Suprapubic skin (tissue), 4 donors: ENCODE measurements around the gene TMEM95. TPM values are rescaled to one million over a fixed set of nuclear protein-coding genes. Genes with fewer than 3 reads are reported as not detected.

Source experiments
- DNase-seq, 2 donors: peaks; one replicate each; pipeline ENCODE4 v3.0.0-alpha.2; 2019; ENCODE audit warnings: low spot score in 2 of 2
- H3K27ac ChIP-seq: fragments of 200-600 bp; sonication (generic); one replicate; pipeline ENCODE4 v1.5.1; 2019
- H3K27me3 ChIP-seq: fragments of 200-600 bp; sonication (generic); one replicate; pipeline ENCODE4 v1.5.1; 2019
- H3K36me3 ChIP-seq: fragments of 200-600 bp; sonication (generic); one replicate; pipeline ENCODE4 v1.5.1; 2019
- H3K4me1 ChIP-seq: fragments of 200-600 bp; sonication (generic); one replicate; pipeline ENCODE4 v1.5.1; 2019
- H3K4me3 ChIP-seq: fragments of 200-600 bp; sonication (generic); one replicate; pipeline ENCODE4 v1.5.1; 2019; ENCODE audit warnings: mild to moderate bottlenecking
- H3K9me3 ChIP-seq: fragments of 200-600 bp; sonication (generic); one replicate; pipeline ENCODE4 v1.5.1; 2019
- EP300 ChIP-seq: sonication (generic); formaldehyde crosslinking; IDR thresholded peaks from one replicate; pipeline ENCODE4 v1.6.1; 2017; ENCODE audit warnings: antibody characterized with exemption
- POLR2A ChIP-seq, 2 donors: fragments of 450-650 bp; IDR thresholded peaks; one replicate each; pipeline ENCODE4 v1.6.1; 2017; ENCODE audit warnings: antibody characterized with exemption in 2 of 2, mild to moderate bottlenecking in 2 of 2, moderate library complexity in 2 of 2
- POLR2AphosphoS5 ChIP-seq, 3 donors: sonication (generic); formaldehyde crosslinking; IDR thresholded peaks; one replicate each; pipeline ENCODE4 v1.6.1; 2017; ENCODE audit warnings: antibody characterized with exemption in 3 of 3
- WGBS: methylation state at CpG from one replicate; pipeline ENCODE4 v1.1.5; 2018; 5-methylcytosine and 5-hydroxymethylcytosine counted together
- total RNA-seq, 4 donors: library from RNA; depleted of rRNA; stranded (reverse); fragments of >200 nt; gene quantifications; one replicate each; pipeline ENCODE4 v1.1.0, GENCODE V29; 2016
- TF ChIP-seq, protein P1 (sequence below), 2 donors: fragments of 200-600 bp in 1 of 2; fragments of 450-650 bp in 1 of 2; sonication (generic) in 1 of 2; IDR thresholded peaks; one replicate each; pipeline ENCODE4 v1.5.1; 2016 to 2019; ENCODE audit warnings: antibody characterized with exemption in 2 of 2, mild to moderate bottlenecking in 1 of 2, moderate library complexity in 1 of 2

The TMEM95 gene
- total RNA-seq, 4 donors from 2014 or later, result 0.44 TPM; not detected in 3

DNA sequence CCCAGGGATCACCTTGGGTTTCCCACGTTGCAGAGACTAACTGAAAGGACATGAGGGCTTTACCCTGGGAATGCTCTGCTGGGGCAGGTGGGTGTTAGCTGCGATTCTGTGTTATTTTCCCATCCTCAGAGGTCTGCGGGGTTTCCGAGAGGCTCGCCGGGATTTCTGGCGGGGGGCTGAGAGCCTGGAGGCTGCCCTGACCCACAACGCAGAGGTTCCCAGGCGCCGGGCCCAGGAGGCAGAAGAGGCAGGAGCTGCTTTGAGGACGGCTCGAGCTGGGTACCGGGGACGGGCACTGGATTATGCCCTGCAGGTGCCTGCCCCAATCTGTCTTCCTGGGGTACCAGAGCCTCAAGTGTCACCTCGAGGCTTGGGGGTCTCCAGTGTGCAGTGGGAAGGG lies 11.7 kb upstream of the TMEM95 start:
- no peak for DNase-seq
- H3K4me3 ChIP-seq, result no peak overlapping the region
- no peaks in the 10 kb centered on the region for H3K36me3 ChIP-seq
- no peaks in the 10 kb centered on the region for H3K9me3 ChIP-seq
- peaks cover 9% of the 10 kb centered on the region for H3K4me1 ChIP-seq
- peaks cover 9% of the 10 kb centered on the region for H3K27me3 ChIP-seq
- 67% methylated on average over 15 of the region's 15 CpGs for WGBS
- H3K27ac ChIP-seq, result no peak overlapping the region
- TF ChIP-seq, protein P1, sequence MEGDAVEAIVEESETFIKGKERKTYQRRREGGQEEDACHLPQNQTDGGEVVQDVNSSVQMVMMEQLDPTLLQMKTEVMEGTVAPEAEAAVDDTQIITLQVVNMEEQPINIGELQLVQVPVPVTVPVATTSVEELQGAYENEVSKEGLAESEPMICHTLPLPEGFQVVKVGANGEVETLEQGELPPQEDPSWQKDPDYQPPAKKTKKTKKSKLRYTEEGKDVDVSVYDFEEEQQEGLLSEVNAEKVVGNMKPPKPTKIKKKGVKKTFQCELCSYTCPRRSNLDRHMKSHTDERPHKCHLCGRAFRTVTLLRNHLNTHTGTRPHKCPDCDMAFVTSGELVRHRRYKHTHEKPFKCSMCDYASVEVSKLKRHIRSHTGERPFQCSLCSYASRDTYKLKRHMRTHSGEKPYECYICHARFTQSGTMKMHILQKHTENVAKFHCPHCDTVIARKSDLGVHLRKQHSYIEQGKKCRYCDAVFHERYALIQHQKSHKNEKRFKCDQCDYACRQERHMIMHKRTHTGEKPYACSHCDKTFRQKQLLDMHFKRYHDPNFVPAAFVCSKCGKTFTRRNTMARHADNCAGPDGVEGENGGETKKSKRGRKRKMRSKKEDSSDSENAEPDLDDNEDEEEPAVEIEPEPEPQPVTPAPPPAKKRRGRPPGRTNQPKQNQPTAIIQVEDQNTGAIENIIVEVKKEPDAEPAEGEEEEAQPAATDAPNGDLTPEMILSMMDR (IDR thresholded peaks at IDR 0.05), result no peak
- TF ChIP-seq POLR2A (IDR thresholded peaks at IDR 0.05), result no peak
- TF ChIP-seq EP300, result no peak
- TF ChIP-seq POLR2AphosphoS5 (IDR thresholded peaks at IDR 0.05), result no peak

DNA sequence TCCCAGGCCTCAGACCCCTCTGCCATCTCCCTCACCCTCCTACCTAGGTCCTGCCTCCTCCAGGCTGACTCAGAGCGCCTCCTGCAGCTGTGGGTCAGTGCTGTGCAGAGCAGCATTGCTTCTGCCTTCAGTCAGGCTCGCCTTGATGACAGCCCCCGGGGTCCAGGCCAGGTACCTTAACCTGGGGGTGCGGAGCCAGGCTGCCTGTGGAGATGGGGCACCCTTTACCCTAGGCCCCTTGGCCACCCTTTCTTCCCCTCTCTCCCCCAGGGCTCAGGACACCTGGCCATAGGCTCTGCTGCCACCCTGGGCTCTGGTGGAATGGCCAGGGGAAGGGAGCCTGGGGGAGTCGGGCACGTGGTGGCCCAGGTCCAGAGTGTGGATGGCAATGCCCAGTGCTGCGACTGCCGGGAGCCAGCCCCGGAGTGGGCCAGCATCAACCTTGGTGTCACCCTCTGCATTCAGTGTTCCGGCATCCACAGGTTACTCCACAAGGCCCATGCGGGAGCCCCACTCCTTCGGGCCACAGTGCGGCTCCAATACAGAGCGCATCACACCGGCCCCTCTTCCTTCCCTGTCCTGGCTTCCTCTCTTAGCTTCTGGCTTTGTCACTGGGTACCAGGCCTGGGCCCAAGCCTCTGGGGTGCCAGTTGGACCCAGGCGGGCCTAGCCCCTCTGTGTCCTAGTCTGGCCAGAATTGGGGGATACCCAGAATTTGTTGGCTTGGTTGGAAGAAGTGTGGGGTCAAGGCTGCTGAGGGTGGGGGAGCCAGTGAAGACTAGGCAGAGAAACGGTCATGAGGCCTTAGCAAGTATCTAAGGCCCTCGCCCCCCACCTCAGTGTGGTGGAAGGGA lies 8.0 kb upstream of the TMEM95 start:
- DNase-seq, result peak in 1 of 2 donors; percentile 64

DNA sequence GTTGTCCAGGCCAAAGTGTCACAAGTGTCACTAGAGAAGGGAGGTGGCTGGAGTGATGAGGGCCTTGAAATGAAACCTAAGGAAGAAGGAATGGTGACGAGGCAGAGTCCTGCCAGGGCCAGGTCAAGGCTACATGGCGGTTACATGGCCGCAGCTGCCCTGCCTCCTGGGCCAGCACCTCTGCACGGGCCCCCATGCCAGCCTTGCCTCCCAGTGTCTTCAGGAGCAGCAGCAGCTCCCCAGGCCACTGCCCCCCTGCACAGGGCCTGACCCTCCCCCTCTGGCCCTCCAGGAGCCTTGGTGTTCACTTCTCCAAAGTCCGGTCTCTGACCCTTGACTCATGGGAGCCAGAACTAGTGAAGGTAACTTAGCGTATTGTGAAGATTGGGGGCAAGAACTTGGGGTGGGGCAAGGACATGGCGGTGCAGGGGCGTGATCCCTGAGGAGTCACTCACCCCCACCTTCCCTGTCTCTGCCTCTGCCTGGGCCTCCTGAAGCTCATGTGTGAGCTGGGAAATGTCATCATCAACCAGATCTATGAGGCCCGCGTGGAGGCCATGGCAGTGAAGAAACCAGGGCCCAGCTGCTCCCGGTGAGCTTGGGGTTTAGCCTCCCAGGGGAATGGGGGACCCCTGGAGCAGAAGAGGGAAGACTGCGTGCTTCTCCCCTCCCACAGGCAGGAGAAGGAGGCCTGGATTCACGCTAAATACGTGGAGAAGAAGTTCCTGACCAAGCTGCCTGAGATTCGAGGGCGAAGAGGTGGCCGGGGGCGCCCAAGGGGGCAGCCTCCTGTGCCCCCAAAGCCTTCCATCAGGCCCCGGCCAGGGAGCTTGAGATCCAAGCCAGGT lies 7.1 kb upstream of the TMEM95 start:
- no peaks in the 10 kb centered on the region for H3K9me3 ChIP-seq
- WGBS, result 59% methylated on average over 17 of the region's 19 CpGs
- H3K27ac ChIP-seq, result no peak overlapping the region
- no peaks in the 10 kb centered on the region for H3K36me3 ChIP-seq
- peaks cover 9% of the 10 kb centered on the region for H3K27me3 ChIP-seq
- no peak for TF ChIP-seq POLR2AphosphoS5 (IDR thresholded peaks at IDR 0.05)
- TF ChIP-seq EP300, result no peak
- no peak overlapping the region for H3K4me3 ChIP-seq
- peak in 1 of 2 donors; percentile 64 for DNase-seq
- peaks cover 38% of the 10 kb centered on the region for H3K4me1 ChIP-seq

More for the DNA sequence above, 8.0 kb upstream of the TMEM95 start:
- Histone ChIP-seq H3K4me1 (peaks cover 31% of the 10 kb centered on the region), H3K4me3 (no peak overlapping the region), H3K9me3 (no peaks in the 10 kb centered on the region), H3K36me3 (no peaks in the 10 kb centered on the region), H3K27ac (no peak overlapping the region), H3K27me3 (peaks cover 9% of the 10 kb centered on the region)
- WGBS, result 82% methylated on average over 11 of the region's 18 CpGs
- TF ChIP-seq POLR2A (IDR thresholded peaks at IDR 0.05) (no peak), EP300 (no peak), POLR2AphosphoS5 (IDR thresholded peaks at IDR 0.05) (no peak)
- TF ChIP-seq, protein P1 (IDR thresholded peaks at IDR 0.05), result no peak

DNA sequence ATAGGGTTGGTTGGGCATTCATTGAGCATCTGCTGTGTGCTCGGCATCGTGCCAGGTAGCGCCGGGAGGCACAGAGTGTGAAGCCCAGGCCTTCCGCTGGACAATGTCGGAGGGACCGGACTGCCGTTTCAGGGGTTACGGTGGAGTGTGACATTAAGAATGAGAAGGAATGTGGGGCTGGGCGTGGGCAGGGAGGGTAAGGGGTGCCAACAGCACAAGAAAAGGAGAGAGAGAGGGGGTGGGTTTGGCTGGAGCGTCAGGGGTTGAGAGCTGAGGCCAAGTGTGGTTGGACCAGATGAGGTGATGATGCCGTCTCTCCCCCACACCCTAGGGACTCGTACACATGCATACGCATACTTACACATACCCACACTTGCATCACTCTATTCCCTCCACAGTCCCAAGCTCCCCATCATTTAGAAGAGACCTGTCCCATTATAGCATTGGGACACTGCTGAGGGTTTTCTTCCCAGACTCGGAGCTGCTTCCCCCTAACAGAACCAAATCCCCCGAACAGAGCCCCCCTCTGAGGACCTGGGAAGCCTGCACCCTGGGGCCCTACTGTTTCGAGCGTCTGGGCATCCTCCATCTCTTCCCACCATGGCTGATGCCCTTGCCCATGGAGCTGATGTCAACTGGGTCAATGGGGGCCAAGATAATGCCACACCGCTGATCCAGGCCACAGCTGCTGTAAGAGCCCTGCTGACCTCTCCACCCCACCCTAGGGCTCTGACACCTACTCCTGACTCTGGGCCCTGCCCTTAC lies 6.3 kb upstream of the TMEM95 start:
- peak in 1 of 2 donors; percentile 67 for DNase-seq
- H3K4me1 ChIP-seq, result peaks cover 46% of the 10 kb centered on the region
- H3K27me3 ChIP-seq, result peaks cover 2% of the 10 kb centered on the region
- no peak overlapping the region for H3K4me3 ChIP-seq
- 60% methylated on average over 19 of the region's 19 CpGs for WGBS
- TF ChIP-seq POLR2AphosphoS5 (IDR thresholded peaks at IDR 0.05), result no peak
- TF ChIP-seq POLR2A (IDR thresholded peaks at IDR 0.05), result no peak
- TF ChIP-seq, protein P1 (IDR thresholded peaks at IDR 0.05), result no peak
- TF ChIP-seq EP300, result no peak
- H3K36me3 ChIP-seq, result no peaks in the 10 kb centered on the region
- no peak overlapping the region for H3K27ac ChIP-seq
- no peaks in the 10 kb centered on the region for H3K9me3 ChIP-seq

DNA sequence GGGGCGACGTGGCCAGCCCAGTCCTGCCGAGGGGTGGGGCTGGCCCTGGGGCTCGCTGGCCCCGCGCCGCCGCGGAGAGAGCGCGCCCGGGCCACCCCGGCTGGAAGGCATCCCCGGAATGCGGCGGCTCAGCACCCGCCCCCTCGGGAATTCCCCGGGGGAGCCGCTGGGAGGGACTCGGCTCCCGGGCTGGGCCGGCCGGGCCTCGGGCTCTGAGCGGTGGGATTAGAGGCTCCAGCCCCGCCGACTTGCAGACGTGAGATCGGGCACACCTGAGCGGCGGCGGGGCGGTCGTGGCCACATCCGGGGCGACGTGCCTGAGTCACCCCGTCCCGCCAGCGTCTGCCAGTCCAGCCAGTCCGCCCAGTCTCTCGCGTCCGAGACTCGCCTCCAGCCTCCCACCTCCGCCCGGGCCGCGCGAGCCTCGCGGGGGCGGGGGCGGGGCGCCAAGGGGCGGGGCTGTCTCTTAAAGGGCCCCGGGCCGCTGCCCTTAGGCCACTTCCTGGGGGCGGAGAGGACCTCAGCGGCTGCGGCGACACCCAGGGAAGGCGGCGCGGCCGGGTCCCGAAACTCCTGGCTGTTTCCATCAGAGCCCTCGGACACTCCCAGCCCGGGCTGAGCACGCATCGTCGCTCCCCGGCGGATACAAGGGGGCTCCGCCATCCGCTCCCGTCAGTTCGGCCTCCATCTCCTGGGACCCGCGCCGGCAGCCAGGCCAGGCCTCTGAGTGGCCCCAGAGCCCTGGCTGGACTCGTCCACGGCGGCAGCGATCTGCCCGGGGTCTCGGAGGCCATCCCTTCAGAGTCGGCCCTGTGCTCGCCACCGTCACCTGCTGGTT lies 3.1 kb upstream of the TMEM95 start, which contains the start of gene KCTD11:
KCTD11 (plus strand) TSS at position 498 of the 838 bp plus-strand sequence.
- no peaks in the 10 kb centered on the region for H3K36me3 ChIP-seq
- no peaks in the 10 kb centered on the region for H3K27me3 ChIP-seq
- DNase-seq, result peak; percentile 93
- TF ChIP-seq EP300 (no peak), POLR2AphosphoS5 (IDR thresholded peaks at IDR 0.05) (peak; percentile 25 to 60 (median 41))
- H3K27ac ChIP-seq, result peak within 1 kb of the TSS; percentile 97
- WGBS, result 6% methylated on average over 28 of the region's 91 CpGs
- H3K9me3 ChIP-seq, result no peaks in the 10 kb centered on the region
- peak within 1 kb of the TSS; percentile 79 for H3K4me3 ChIP-seq
- H3K4me1 ChIP-seq, result peaks cover 75% of the 10 kb centered on the region
